Vagina (tissue), 2 donors: Measurements from ENCODE around the gene TMPRSS11E.

Experiments used
- POLR2A ChIP-seq, 2 donors: fragments of 450-650 bp; IDR thresholded peaks; one replicate each; pipeline ENCODE4 v1.6.1; 2017; ENCODE audit warnings: antibody characterized with exemption in 2 of 2, mild to moderate bottlenecking in 2 of 2, moderate library complexity in 2 of 2
- TF ChIP-seq, protein P1 (sequence below), 3 experiments: fragments of 450-650 bp in 2 of 3; fragments of 200-600 bp in 1 of 3; sonication (generic) in 1 of 3; IDR thresholded peaks; one replicate each; pipeline ENCODE4 v1.5.1; 2017 to 2019; ENCODE audit warnings: antibody characterized with exemption in 3 of 3, mild to moderate bottlenecking in 2 of 3, moderate library complexity in 2 of 3

DNA sequence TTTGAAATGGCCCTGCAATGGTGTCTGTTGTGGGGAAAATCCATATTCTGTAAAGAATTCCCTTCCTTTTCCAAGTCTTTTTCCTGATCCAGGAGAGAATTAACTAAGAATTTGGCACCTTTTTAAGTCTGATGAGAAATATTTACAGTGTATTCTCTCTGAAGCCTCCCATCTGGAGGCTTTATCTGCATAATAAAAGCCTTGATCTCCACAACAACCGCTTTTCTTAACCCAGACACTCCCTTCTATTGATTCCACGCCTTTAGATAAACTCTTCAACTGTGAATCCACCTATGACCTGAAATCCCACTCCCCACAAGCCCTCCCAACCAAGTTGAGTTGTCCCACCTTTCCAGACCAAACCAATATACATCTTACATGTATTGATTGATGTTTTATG, 43.1 kb upstream of the TMPRSS11E start:
- TF ChIP-seq, protein P1, sequence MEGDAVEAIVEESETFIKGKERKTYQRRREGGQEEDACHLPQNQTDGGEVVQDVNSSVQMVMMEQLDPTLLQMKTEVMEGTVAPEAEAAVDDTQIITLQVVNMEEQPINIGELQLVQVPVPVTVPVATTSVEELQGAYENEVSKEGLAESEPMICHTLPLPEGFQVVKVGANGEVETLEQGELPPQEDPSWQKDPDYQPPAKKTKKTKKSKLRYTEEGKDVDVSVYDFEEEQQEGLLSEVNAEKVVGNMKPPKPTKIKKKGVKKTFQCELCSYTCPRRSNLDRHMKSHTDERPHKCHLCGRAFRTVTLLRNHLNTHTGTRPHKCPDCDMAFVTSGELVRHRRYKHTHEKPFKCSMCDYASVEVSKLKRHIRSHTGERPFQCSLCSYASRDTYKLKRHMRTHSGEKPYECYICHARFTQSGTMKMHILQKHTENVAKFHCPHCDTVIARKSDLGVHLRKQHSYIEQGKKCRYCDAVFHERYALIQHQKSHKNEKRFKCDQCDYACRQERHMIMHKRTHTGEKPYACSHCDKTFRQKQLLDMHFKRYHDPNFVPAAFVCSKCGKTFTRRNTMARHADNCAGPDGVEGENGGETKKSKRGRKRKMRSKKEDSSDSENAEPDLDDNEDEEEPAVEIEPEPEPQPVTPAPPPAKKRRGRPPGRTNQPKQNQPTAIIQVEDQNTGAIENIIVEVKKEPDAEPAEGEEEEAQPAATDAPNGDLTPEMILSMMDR (IDR thresholded peaks at IDR 0.05): no peak
- no peak for TF ChIP-seq POLR2A (IDR thresholded peaks at IDR 0.05)
